GM18520 (cell line): ENCODE results near the gene RELN.

ENCODE experiments used
- ATAC-seq: cut with Tn5 transposase; IDR thresholded peaks from one replicate; pipeline ENCODE4 v1.9.1; 2021; ENCODE audit not compliant: unreplicated experiment

The RELN gene

DNA sequence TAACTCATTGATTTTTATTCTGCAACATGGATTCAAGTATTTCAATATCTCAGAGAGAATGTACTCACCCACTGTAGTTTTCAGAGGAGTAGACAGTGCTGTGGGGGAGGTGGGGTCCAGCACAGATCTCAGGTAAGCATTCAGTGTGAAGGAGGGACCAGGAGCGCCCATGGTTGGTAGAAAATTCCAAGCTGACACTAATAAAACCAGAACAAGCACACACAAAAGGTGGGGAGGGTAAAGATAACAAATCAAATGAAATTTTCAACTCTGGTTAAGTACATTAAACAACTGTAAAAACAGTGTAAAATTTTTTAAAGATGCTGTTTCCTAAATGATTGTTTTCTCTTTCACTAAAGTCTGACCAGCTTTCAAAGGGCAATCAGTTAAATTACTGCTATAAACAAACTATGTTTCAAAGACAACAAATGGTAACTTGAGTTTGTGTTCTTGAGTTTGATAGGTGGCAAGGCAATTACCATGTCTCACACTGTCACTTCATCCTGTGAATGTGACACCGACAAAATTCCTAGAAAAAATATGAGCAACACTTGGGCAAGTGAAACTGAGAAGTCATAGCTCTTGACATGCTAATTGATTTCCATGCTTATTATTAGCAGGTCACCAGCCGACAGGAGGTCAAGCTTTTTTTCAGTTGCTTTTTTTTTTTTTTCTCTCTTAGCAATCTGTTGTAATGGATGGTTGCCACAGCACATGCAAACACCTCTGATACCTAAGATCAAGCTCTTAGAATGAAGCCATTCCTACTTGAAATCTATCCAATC lies 337.7 kb downstream of the RELN start:
- ATAC-seq: no peak

DNA sequence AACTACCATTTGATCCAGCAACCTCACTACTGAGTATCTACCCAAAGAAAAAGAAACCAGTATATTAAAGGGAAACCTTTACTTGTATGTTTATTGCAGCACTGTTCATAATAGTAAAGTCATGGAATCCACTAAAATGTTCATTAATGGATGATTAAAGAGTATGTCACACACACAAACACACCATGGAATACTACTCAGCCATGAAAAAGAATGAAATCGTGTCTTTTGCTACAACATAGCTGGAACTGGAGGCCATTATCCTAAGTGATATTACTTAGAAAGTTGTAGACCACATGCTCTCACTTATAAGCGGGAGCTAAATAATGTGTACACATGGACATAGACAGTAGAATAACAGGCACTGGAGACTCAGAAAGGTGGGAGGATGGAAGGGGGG lies 340.4 kb downstream of the RELN start:
- no peak for ATAC-seq

DNA sequence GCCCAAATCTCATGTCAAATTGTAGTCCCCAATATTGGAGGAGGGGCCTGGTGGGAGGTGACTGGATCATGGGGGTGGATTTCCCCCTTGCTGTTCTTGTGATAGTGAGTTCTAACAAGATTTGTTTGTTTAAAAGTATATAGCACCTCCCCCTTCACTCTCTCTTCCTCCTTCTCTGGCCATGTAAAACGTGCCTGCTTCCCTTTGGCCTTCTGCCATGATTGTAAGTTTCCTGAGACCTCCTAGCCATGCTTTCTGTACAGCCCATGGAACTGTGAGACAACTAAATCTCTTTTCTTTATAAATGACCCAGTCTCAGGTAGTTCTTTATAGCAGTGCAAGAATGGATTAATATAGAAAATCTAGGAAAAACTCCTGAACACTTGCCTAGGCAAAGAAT lies 341.3 kb downstream of the RELN start:
- no peak for ATAC-seq

DNA sequence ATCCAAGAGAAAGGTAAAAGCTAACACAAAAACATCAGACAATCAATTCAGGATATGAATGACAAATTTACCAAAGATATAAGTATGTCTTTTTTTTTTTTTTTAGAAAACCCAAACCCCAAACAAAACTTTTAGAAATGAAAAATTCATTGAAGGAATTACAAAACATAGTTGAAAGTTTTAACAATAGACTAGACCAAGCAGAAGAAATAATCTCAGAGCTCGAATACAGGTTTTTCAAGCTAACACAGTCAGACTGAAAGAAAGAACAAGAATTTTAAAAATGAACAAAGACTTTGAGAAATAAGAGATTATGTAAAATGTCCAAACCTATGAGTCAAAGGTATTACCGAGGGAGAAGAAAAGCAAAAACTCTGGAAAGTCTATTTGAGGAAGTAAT lies 345.1 kb downstream of the RELN start:
- ATAC-seq: no peak

DNA sequence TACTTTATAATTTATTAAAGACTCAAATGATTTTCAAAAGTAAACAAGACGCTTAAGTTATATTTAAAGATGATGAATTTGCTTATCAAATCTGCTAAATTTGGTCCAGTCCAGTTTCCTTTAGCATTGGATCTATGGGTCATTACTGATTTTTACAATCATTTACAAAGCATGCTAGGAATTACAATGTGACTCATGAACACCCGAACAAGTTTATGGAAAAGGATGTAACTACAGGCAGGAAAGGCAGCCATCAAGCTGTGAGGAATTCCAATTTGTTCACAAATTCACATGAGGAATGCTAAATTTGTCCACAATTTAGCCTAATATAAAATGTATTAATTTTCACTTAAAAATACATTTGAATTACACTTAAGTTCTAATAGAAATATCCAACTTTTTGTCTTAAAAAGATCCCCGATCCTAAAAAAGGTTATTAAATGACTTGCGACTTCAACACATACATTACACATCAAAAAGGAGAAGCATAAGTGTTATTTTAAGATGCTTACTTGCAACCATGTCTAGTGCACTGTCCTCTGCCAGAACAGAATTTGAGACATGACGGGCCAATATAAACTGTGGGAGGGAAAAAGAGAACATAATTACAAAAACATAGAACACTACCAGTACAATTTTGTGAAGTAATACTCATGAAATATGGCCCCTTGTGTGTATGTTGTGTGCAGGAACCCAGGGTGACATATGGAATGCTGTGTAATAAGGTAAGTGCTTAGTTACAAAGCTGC lies 349.3 kb downstream of the RELN start:
- ATAC-seq: no peak

DNA sequence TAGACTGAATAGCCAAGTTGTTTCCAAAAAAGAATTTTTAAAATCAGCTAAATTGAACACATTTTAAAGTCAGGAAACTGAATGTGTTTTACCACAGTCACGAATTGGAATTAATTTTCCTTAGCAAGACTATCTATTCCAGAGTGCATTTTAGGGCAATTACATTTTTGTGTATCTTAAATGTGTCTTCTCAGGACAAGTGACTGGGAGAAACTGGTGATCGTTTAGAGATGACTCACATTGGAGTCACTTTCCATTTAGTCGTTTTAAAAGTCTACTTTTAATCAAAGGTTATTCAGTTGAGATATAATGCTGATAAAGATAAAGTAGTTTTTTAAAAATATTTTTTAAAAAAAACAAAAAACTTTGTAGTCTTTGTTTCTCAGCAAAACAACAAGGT lies 351.7 kb downstream of the RELN start:
- no peak for ATAC-seq

DNA sequence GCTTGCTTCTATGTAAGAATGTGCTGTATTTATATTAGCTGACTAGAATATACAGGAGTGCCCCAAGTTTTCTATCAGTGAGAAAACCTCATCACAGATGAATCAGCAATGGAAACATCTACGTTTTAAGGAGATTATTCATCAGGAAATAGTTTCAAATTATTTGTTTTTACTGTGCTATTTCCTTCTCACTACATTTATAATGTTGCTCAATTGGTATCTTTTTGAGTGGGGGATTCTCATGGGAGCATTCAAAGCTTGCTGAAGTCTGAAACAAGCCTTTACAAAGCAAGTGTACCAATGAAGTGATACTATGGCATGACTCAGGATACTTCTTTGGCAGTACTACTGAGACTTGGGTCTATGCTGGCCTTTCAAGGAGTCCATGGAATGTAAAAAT lies 352.4 kb downstream of the RELN start:
- ATAC-seq: no peak

DNA sequence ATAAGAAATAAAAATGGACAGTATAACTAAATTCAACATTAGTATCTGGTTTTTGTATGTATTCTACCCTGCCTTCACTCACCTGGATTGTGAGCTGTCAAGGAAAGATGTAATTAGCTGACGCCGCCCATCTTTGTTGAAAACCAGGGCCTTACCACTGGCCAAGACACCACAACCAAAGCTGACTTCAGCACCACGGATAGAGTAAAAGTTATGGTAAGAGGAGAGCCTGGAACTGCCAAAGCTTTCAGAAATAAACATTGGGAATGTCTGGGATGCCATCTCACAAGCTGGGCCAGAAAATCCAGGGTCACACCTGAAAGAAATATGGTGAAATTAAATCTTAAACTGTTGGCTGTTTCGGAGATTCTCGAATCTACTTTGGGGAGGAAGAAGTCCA lies 353.3 kb downstream of the RELN start:
- no peak for ATAC-seq

DNA sequence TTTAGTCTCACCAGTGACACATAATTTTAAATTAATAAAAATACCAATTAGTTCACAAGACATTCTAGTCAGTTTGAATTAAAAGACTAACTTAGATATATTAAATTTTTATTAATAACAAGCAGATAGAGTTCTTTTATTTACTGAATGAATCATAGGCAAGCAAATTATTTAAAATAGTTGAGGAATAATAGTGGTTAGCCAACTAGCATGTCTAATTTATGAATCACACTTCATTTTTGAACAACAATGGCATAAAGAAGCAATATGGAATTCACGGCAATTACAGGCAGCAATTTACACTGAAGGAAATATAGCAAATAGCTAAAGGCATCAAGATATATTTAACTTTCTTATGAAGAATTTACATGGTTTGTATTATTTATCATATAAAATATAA lies 356.5 kb downstream of the RELN start:
- ATAC-seq: no peak

DNA sequence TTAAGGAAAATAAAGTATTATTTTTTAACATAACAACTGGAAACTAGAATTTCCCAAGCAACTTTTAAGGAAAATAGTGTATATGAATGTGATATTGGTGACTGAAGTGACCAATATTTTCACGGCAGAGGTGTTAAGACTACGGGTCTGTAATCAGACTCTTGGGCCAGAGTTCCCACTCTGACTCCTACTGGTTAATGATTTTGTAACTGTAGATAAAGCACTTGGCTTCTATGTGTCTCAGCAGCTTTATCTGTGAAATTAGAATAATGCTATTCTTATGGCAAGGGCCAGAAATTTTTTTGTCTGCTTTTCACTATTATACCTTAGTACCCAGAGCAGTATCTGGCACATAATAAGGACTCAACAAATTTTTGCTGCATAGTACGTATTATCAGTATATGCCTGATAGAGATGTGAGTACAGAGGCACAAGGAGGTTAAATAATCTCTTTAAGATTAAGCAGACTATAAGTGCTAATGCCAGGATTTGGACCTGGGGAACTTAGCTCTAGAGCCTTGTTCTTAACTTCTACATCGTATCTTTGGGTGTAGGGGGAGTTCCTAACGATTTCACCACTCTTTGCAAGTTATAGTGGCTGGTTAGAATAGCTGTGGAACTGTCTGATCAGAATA lies 357.3 kb downstream of the RELN start:
- ATAC-seq: no peak

DNA sequence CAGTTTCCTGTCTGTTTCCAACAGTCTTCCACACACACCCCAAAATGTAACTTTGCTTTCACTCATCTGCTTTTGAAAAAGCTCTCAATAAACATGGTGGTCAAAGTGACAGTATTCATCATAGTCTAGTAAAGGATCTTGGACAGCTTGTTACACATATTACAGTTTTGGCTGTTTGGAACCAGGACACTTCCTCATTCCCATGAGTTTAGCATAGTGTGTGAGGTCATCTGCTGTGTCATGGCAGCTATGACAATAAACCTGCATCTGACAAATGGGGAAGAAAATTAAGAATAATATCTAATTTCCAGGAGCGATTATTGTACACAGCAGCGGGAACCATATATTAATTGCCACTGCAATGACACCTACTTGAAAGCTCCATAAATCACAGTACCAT lies 359.1 kb downstream of the RELN start:
- ATAC-seq: no peak

DNA sequence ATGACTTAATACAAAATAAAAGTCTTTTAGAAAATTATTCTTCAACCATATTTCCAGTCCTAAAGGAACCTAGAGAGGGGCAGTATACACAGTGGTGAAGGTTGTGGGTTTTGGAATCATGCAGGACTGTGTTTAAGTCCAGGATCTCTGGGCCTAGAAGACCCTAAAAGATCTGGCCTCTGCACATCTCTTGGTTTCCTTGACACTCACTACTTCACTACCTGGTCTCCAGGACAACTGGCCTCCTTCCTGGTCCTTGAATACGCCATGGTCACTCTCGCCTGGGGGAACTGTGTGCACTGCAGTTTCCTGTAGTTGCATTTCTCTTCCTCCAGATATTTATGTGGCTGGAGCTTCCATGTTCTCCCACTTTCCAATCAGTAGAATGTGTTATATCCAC lies 360.7 kb downstream of the RELN start:
- ATAC-seq: no peak

DNA sequence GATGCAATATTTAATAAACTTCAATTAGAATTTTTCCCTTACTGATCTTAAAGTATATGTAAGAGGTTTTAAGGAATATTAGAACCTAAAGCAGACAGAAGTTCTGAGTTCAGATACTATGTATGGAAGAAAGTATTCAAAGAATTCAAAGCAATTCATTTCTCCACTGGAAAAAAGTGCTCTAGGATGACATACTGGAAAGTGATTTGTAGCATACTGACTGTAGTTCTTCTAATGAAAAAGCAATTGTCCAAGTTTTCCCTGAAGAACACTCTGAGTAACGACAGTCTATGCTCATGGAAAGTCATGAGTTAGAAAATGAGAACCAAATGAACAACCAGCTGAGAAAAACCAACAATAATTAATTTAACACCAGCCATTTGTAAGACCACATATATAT lies 362.7 kb downstream of the RELN start:
- no peak for ATAC-seq

DNA sequence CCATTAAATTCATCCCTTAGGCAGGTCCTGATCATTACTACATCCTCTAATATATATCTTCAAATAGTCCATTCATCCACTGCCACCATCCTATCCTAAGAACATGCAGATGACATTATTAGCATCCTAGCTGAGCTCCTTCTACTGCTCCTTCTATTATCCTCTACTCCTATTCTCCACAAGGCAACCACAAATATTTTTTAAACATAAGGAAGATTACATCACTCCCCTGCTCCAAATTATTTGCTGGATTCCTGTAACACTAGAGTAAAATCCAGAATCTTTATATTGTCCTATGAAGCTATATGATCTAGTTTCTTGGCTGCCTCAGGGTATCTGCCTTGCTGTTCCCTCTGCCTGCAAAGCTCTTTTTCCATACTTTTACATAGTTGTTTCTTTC lies 367.2 kb downstream of the RELN start:
- no peak for ATAC-seq

DNA sequence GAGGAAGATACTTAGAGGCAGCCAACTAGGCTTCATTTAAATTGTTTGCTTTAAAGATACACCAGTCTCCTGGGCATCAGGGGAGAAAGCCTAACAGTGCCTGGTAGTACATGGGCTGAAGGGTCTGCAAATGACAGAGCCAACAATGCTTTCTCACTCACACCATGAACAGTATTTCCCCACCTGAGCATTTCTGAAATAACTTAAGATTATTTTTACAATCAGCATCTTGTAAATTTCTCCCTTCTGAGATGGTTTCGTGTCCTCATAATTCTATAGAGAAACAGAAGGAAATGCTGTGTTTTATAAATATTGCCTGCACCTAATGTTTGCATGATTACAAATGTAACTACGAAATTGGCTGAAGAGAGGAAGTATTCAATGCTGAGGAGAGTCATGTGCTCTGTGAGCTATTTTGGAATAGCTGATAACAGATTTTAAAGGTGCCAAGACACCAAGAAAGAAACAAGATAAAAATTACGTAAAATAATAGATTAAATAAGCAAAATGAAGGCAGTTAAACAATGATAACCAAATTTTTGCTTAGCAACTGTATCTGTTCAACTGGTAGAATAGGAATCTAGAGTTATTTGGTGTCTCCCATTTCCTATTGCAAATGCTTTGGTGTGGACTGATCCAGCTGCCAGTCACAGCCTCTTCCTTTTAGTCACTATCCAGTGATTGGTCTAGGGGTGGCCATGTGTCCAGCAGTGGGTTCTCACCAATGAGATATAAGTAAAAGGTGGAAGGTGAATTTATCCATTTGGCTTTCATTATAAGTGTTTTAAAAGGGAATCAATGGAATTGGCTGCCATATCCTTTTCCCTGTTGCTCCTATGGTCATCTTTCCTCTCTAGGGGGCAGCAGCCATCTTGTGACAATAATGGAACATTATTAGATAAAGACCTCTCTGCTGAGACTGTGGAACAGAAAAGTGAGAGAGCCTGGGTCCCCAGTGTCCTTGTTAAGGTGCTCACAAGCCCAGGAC lies 375.5 kb downstream of the RELN start:
- ATAC-seq: no peak

DNA sequence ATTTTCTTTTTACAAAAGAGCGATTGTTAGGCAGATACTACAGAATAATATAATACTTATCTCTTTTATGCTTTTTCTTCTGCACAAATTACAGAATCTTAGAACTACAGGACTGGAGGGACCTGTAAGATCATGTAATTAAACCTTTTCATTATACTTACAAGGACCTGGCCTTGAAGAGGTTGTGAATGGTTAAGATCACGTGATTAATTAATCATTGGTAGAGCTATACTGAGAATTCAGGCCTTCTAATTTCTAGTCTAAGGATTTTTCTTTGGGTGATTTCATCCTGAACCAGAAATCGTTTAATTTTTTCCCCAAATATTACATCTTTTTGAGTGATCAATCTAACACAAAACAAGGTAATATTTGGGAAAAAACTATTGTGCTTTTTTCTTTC lies 379.7 kb downstream of the RELN start:
- no peak for ATAC-seq

DNA sequence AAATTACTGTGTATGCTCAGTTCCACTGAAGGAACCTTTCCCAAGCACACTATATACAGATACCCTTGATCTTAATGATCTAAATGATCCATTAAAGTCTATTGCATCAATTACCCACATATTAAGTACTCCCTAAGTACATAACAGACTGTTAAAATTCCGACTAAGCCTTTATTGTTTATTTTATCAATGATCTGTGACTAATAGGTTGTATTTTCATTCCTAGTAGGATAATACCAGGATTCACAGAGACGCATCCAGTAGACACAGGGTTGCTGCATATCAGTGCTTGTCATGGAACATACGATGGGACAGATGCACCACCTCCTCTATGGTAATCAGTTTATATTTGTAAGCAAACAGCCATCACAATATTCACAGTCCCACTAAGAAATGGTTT lies 383.8 kb downstream of the RELN start:
- no peak for ATAC-seq

DNA sequence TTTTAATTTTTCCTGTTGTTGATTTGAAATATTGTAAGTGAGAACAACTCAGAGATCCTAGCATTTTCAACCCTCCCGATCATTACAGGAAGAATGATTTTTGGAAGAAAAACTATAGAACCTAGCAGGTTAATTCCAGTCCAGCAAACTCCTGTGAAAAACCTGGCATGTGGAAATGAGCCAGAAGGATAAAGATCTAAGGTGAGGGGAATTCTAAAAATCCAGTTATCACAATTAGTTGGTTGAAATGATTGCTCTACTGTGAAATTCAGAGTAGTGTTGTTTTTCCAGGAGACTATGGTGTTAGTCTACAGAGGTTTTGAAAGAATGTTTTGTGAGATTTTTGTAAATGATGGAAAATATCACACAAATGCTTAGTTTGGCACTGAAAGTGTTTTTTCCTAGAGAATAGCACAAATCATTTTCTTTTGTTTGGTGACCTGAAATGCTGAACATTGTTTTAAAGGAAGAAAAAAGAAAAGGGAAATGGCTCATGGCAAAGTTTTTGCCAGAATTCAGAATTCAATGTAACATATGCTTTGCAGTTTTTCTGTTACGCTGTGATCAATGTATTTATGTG lies 391.0 kb downstream of the RELN start:
- ATAC-seq: no peak

DNA sequence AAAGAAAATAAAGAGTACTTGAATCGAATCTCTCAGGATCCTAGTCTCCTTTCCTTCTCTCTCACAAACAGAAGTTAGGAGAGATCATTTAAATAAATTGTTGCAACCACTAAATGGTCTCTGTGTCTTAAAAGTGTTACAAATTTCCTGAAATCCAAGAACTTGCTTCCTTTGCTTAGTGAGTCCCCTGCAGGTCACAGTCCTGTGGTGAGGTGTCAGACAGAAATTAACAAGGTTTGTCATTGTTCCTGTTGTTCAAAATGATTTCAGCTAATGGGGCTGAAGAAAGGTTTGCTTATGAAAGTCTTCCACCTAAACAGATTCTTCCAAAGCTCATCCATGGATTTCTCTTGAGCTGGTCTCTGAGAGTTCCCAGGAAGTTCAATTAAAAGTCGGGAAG lies 391.9 kb downstream of the RELN start:
- ATAC-seq: no peak

DNA sequence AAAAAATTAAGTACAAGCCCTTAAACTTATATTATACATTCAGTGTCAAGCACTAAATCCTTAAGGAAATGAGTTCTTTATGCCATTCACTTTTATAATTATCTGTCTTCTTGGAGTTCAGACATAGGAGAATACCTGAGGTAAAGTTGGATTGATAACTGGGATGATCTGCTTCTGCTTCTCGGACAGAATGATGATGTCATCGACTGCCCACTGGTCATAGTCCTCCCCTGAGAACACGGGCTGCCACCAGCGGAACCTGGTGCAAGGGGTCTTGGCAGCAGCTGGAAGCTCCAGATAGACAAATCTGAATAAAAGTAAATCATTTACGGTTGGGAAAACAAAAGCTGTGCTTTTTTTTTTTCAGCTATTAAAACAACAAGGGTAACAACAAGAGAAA lies 395.3 kb downstream of the RELN start:
- ATAC-seq: no peak

DNA sequence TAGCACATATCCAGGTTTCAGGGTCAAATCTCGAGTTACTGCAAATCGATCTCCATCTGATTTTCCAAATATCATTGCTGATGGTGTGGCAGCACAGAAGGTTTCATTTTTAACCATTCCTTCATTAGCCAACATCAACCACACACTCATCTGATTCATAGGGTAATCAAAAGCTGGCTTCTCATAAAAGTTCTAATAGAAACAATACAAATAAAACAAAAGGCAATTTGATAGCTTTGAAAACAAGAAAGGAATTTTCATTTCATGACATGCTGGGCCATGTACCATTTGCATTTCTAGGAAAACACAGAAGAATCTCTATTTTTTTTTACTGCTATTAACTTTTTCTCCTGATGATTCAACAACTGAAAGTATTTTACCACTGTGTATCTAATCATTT lies 395.8 kb downstream of the RELN start:
- no peak for ATAC-seq
